GM06990 (cell line): ENCODE results near the gene CPNE5.
A peak's percentile ranks its signal among the peaks of the same experiment; 100 is the strongest.

Experiments
- DNase-seq: peaks from one replicate; pipeline ENCODE4 v3.0.0-alpha.2; 2011; ENCODE audit not compliant: insufficient read length; ENCODE audit errors: extremely low read depth
- H3K27me3 ChIP-seq: replicated peaks from 2 replicates; pipeline ENCODE4 v1.6.0; 2011; ENCODE audit warnings: low read length; ENCODE audit not compliant: control insufficient read depth, insufficient read depth
- H3K36me3 ChIP-seq: 2 replicates; pipeline ENCODE4 v1.5.1; 2011; ENCODE audit warnings: low read length; ENCODE audit not compliant: control insufficient read depth, insufficient read depth
- H3K4me3 ChIP-seq: replicated peaks from 2 replicates; pipeline ENCODE4 v1.5.1; 2011; ENCODE audit warnings: low read depth, mild to moderate bottlenecking, control low read depth, low read length
- CTCF ChIP-seq: IDR thresholded peaks from 2 replicates; pipeline ENCODE4 v1.5.1; 2011; ENCODE audit warnings: low read length, control low read depth, mild to moderate bottlenecking, inconsistent platforms; ENCODE audit not compliant: insufficient read depth, poor library complexity, severe bottlenecking

Gene CPNE5

DNA sequence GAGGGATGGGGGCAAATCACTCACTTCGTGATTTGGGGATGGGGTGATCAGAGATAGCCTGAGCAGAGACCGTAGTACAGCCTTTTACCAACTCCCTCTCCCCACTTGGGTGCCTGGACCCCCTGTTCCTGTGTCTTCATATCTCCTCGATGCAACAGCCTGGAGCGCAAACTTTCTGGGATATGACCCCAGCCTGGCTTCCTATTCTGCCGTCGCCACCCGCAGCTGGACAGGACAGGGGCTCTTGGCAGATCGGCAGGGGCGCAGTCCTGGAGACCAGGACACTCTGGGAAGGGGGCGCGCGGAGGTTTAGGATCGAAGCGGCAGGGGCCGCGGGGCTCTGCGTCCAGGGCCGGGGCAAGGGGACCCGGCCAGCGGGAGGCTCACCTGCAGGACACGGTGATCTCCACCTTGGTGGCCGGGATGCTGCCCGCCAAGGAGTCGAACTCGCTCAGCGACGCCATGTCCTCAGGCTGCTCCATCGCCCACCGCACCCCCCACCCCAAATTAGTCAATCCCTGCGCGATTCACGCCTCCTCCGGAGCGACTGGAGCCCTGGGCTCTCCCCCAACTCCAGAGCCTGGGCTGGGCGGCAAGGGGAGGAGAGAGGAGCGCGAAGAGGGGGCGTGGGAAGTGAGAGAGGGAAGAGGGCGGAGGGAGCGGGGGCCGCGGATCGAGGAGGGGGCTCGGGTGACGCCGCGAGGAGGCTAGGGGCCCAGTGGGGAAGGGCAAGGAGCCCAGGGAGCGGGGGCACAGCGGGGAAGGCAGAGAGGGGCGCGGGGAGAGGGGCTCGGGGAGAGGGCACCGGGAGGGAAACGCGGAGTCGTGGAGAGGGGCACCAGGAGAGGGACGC lies at the start of gene CPNE5:
Gene CPNE5 (minus strand): TSS at position 549 of the 853 bp plus-strand sequence. CDS start 67 bp downstream, at position 482.
- Histone ChIP-seq H3K4me3 (peak within 1 kb of the TSS; percentile 17), H3K36me3 (no peaks in the 10 kb centered on the region), H3K27me3 (peaks cover 6% of the 10 kb centered on the region; the same call in 1 of the 2 replicates)
- DNase-seq, result no peak
- TF ChIP-seq CTCF, result no peak

- no peak overlapping the region for H3K4me3 ChIP-seq
- TF ChIP-seq CTCF, result no peak
- H3K36me3 ChIP-seq, result no peaks in the 10 kb centered on the region
- no peaks in the 10 kb centered on the region for H3K27me3 ChIP-seq
- DNase-seq, result no peak
These were observed 48.9 kb upstream of the CPNE5 start for GRCh38 chr6:36888115-36888643.

- no peak for TF ChIP-seq CTCF
- no peak for DNase-seq
These were observed 47.8 kb upstream of the CPNE5 start for GRCh38 chr6:36886950-36887618.

GRCh38 chr6:36885461-36886401 lies 46.5 kb upstream of the CPNE5 start, which contains the start of gene C6orf89:
Gene C6orf89, plus strand, starts transcription at chr6:36885952. Its CDS starts 13,493 bp downstream, at chr6:36899445.
- H3K27me3 ChIP-seq, result no peaks in the 10 kb centered on the region
- peak within 1 kb of the TSS; percentile 89 for H3K4me3 ChIP-seq
- peak; percentile 84 for TF ChIP-seq CTCF
- no peaks in the 10 kb centered on the region for H3K36me3 ChIP-seq
- peak; percentile 93 for DNase-seq

More at GRCh38 chr6:36886950-36887618, 47.8 kb upstream of the CPNE5 start:
- H3K27me3 ChIP-seq, result no peaks in the 10 kb centered on the region
- H3K36me3 ChIP-seq, result no peaks in the 10 kb centered on the region
- H3K4me3 ChIP-seq, result peak overlapping the region; percentile 89; the same call in 1 of the 2 replicates

DNA sequence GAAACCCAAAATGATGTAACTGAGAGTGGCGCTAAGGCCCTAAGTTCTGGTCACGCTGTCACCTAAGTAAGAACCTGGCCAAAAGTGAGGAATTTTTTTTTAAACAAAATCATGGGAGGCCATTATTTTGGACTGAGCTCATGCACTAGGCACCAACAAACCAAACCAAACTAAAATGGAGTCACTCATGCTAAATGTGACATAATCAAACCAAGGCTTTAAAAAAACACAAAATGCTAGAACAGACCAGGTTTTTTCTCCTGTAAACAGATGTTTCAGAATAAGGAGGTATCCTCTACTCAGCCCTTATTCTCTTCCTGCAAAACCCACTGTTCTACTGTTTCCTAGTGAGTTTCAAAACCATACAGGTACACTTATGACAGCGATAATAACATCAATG lies 45.4 kb upstream of the CPNE5 start:
- no peak for TF ChIP-seq CTCF
- no peak for DNase-seq
- Histone ChIP-seq H3K36me3 (no peaks in the 10 kb centered on the region), H3K27me3 (no peaks in the 10 kb centered on the region), H3K4me3 (no peak overlapping the region)
